ENCODE results near the gene GUCY1A1.
A peak's percentile ranks its signal among the peaks of the same experiment; 100 is the strongest.

The GUCY1A1 gene

GRCh38 chr4:155665054-155665453, 1.6 kb upstream of the GUCY1A1 start:
- TF ChIP-seq CTCF (IDR thresholded peaks at IDR 0.05; ENCODE audit: low read length) = no peak
- TF ChIP-seq EZH2phosphoT487 (IDR thresholded peaks at IDR 0.05; ENCODE audit: low read length) = no peak
- TF ChIP-seq EZH2 (optimal IDR thresholded peaks at IDR 0.05; ENCODE audit: low read depth, low read length) = no peak
- H3K9ac ChIP-seq (ENCODE audit: low read length) = no peak overlapping the region

GRCh38 chr4:155667222-155667567, 547 bp downstream of the GUCY1A1 start:
- peak overlapping the region; percentile 64 for H3K4me2 ChIP-seq (ENCODE audit: low read depth, low read length)
- H3K27ac ChIP-seq (ENCODE audit: low read length) = peak overlapping the region; percentile 88
- no peaks in the 10 kb centered on the region for H3K27me3 ChIP-seq (replicated peaks; ENCODE audit: insufficient read depth, low read length)
- H3K79me2 ChIP-seq (ENCODE audit: low read length) = peaks cover 44% of the 10 kb centered on the region
- H3K4me1 ChIP-seq (ENCODE audit: low read length) = peaks cover 14% of the 10 kb centered on the region; the same call in 1 of the 2 replicates
- H3K4me3 ChIP-seq (ENCODE audit: low read length) = peak overlapping the region; percentile 86
- H3F3A ChIP-seq (ENCODE audit: insufficient read depth, low read length) = peaks cover 17% of the 10 kb centered on the region
- peak; percentile 80 for DNase-seq
- TF ChIP-seq CTCF (IDR thresholded peaks at IDR 0.05; ENCODE audit: low read length) (peak; percentile 26; the same call in 1 of the 2 replicates), EZH2phosphoT487 (IDR thresholded peaks at IDR 0.05; ENCODE audit: low read length) (no peak)
- H3K9me2 ChIP-seq (replicated peaks; ENCODE audit: insufficient read depth, low read length) = no peaks in the 10 kb centered on the region
- H4K20me1 ChIP-seq (ENCODE audit: insufficient read depth, low read length) = no peaks in the 10 kb centered on the region
- H3K36me3 ChIP-seq (replicated peaks; ENCODE audit: insufficient read depth, low read length) = no peaks in the 10 kb centered on the region; the same call in 1 of the 2 replicates
- no peaks in the 10 kb centered on the region for H3K9me3 ChIP-seq (replicated peaks; ENCODE audit: insufficient read depth, low read length)
- H2AFZ ChIP-seq (ENCODE audit: low read length) = peak overlapping the region; percentile 84
- peak overlapping the region; percentile 88 for H3K9ac ChIP-seq (ENCODE audit: low read length)

More at GRCh38 chr4:155665054-155665453, 1.6 kb upstream of the GUCY1A1 start:
- Histone ChIP-seq H3K9me2 (replicated peaks; ENCODE audit: insufficient read depth, low read length) (no peaks in the 10 kb centered on the region), H2AFZ (ENCODE audit: low read length) (no peak overlapping the region), H3K9me3 (replicated peaks; ENCODE audit: insufficient read depth, low read length) (no peaks in the 10 kb centered on the region), H3K4me2 (ENCODE audit: low read depth, low read length) (no peak overlapping the region), H3F3A (ENCODE audit: insufficient read depth, low read length) (peaks cover 17% of the 10 kb centered on the region), H3K4me1 (ENCODE audit: low read length) (peaks cover 19% of the 10 kb centered on the region; the same call in 1 of the 2 replicates), H3K4me3 (ENCODE audit: low read length) (no peak overlapping the region), H3K36me3 (replicated peaks; ENCODE audit: insufficient read depth, low read length) (no peaks in the 10 kb centered on the region), H4K20me1 (ENCODE audit: insufficient read depth, low read length) (no peaks in the 10 kb centered on the region), H3K79me2 (ENCODE audit: low read length) (peaks cover 23% of the 10 kb centered on the region), H3K27me3 (replicated peaks; ENCODE audit: insufficient read depth, low read length) (no peaks in the 10 kb centered on the region), H3K27ac (ENCODE audit: low read length) (no peak overlapping the region)
- DNase-seq = no peak

- no peak for TF ChIP-seq CTCF (IDR thresholded peaks at IDR 0.05; ENCODE audit: low read length)
- no peak for TF ChIP-seq EZH2 (optimal IDR thresholded peaks at IDR 0.05; ENCODE audit: low read depth, low read length)
- TF ChIP-seq EZH2phosphoT487 (IDR thresholded peaks at IDR 0.05; ENCODE audit: low read length) = no peak
- peak overlapping the region; percentile 88 for H3K27ac ChIP-seq (ENCODE audit: low read length)
These were observed 1.2 kb downstream of the GUCY1A1 start for GRCh38 chr4:155667568-155668511.

More at GRCh38 chr4:155667568-155668511, 1.2 kb downstream of the GUCY1A1 start:
- no peaks in the 10 kb centered on the region for H3K9me2 ChIP-seq (replicated peaks; ENCODE audit: insufficient read depth, low read length)
- no peaks in the 10 kb centered on the region; the same call in 1 of the 2 replicates for H3K36me3 ChIP-seq (replicated peaks; ENCODE audit: insufficient read depth, low read length)
- H3K9ac ChIP-seq (ENCODE audit: low read length) = peak overlapping the region; percentile 88
- H3K4me2 ChIP-seq (ENCODE audit: low read depth, low read length) = peak overlapping the region; percentile 95
- DNase-seq = peak; percentile 70
- no peaks in the 10 kb centered on the region for H4K20me1 ChIP-seq (ENCODE audit: insufficient read depth, low read length)
- H3K27me3 ChIP-seq (replicated peaks; ENCODE audit: insufficient read depth, low read length) = no peaks in the 10 kb centered on the region
- peak overlapping the region; percentile 86 for H3K4me3 ChIP-seq (ENCODE audit: low read length)
- peaks cover 17% of the 10 kb centered on the region for H3F3A ChIP-seq (ENCODE audit: insufficient read depth, low read length)
- H3K4me1 ChIP-seq (ENCODE audit: low read length) = peaks cover 14% of the 10 kb centered on the region; the same call in 1 of the 2 replicates
- H2AFZ ChIP-seq (ENCODE audit: low read length) = peak overlapping the region; percentile 84
- H3K79me2 ChIP-seq (ENCODE audit: low read length) = peaks cover 51% of the 10 kb centered on the region
- H3K9me3 ChIP-seq (replicated peaks; ENCODE audit: insufficient read depth, low read length) = no peaks in the 10 kb centered on the region
